ENCODE measurements around the gene MNT. TPM values are rescaled to one million over a fixed set of nuclear protein-coding genes. Genes with fewer than 3 reads are reported as not detected.

The MNT gene
- polyA plus RNA-seq, 1 experiment: 3.1 TPM

GRCh38 chr17:2398655-2399571, 1.9 kb downstream of the MNT start:
- TF ChIP-seq CTCF (IDR thresholded peaks at IDR 0.05; ENCODE audit: insufficient read depth, low read depth, low read length): no peak
- ChIA-PET CTCF (interaction anchor here (1.1 to 1.5 kb wide), 3 partner anchors 16 to 17 kb away, joined by 4 to 8 read pairs (median 5); no protein-coding TSS in a partner anchor), POLR2A (no interaction called here)
- DNase-seq (ENCODE audit: low read depth): no peak
- no peaks in the 10 kb centered on the region for H3K27me3 ChIP-seq (ENCODE audit: control insufficient read depth, insufficient read depth, low read length)
- peaks cover 1% of the 10 kb centered on the region; the same call in 1 of the 2 replicates for H3K36me3 ChIP-seq (ENCODE audit: control insufficient read depth, insufficient read depth, low read length)
- peak overlapping the region; percentile 99 for H3K4me3 ChIP-seq (ENCODE audit: low read depth, low read length)

- ChIA-PET CTCF (interaction anchor here (1.4 kb wide), 1 partner anchor 16 kb away, joined by 5 read pairs; no protein-coding TSS in a partner anchor), POLR2A (no interaction called here)
- no peak for TF ChIP-seq CTCF (IDR thresholded peaks at IDR 0.05; ENCODE audit: insufficient read depth, low read depth, low read length)
- Histone ChIP-seq H3K36me3 (ENCODE audit: control insufficient read depth, insufficient read depth, low read length) (peaks cover 1% of the 10 kb centered on the region; the same call in 1 of the 2 replicates), H3K27me3 (ENCODE audit: control insufficient read depth, insufficient read depth, low read length) (no peaks in the 10 kb centered on the region), H3K4me3 (ENCODE audit: low read depth, low read length) (peak overlapping the region; percentile 99; the same call in 1 of the 2 replicates)
- no peak for DNase-seq (ENCODE audit: low read depth)
These were observed 2.7 kb downstream of the MNT start for GRCh38 chr17:2398182-2398581.

- no peak for DNase-seq (ENCODE audit: low read depth)
- Histone ChIP-seq H3K4me3 (ENCODE audit: low read depth, low read length) (peak overlapping the region; percentile 27), H3K27me3 (ENCODE audit: control insufficient read depth, insufficient read depth, low read length) (no peaks in the 10 kb centered on the region), H3K36me3 (ENCODE audit: control insufficient read depth, insufficient read depth, low read length) (peaks cover 1% of the 10 kb centered on the region; the same call in 1 of the 2 replicates)
- TF ChIP-seq CTCF (IDR thresholded peaks at IDR 0.05; ENCODE audit: insufficient read depth, low read depth, low read length): no peak
- CTCF ChIA-PET: interaction anchor here (1.4 kb wide), 1 partner anchor 15 kb away, joined by 5 read pairs; no protein-coding TSS in a partner anchor
- POLR2A ChIA-PET: no interaction called here
These were observed 3.4 kb downstream of the MNT start for GRCh38 chr17:2397247-2398171.

GRCh38 chr17:2396568-2397246, 4.2 kb downstream of the MNT start:
- DNase-seq (ENCODE audit: low read depth): peak; percentile 91
- Histone ChIP-seq H3K4me3 (ENCODE audit: low read depth, low read length) (peak overlapping the region; percentile 40), H3K36me3 (ENCODE audit: control insufficient read depth, insufficient read depth, low read length) (peaks cover 1% of the 10 kb centered on the region; the same call in 1 of the 2 replicates), H3K27me3 (ENCODE audit: control insufficient read depth, insufficient read depth, low read length) (no peaks in the 10 kb centered on the region)
- TF ChIP-seq CTCF (IDR thresholded peaks at IDR 0.05; ENCODE audit: insufficient read depth, low read depth, low read length): no peak
- ChIA-PET POLR2A (no interaction called here), CTCF (interaction anchor here (1.3 to 1.6 kb wide), 2 partner anchors 15 to 44 kb away, joined by 4 to 8 read pairs; no protein-coding TSS in a partner anchor)

All from BJ (cell line).